ENCODE results near the gene MGAT3.

DNA sequence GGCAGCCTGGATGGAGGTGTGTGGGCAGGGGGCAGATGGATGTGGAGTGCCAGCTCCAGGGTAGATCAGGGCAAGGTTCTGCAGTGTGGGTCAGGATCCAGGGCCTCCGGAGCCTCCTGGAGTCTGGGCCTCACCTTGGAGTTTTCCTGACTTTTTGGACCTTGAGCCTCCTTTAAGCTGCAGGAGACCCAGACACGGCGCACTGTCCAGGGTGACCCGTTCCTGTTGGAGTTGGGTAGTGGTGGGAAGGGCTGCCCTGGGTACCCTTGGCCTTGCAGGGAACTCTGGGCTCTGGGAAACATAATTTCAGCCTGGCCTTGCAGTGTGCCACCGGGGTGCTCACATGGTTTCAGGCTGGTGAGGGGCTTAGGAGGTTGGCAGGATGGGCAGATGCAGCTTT is 17.0 kb downstream of the MGAT3 start:
- TF ChIP-seq, protein P1, sequence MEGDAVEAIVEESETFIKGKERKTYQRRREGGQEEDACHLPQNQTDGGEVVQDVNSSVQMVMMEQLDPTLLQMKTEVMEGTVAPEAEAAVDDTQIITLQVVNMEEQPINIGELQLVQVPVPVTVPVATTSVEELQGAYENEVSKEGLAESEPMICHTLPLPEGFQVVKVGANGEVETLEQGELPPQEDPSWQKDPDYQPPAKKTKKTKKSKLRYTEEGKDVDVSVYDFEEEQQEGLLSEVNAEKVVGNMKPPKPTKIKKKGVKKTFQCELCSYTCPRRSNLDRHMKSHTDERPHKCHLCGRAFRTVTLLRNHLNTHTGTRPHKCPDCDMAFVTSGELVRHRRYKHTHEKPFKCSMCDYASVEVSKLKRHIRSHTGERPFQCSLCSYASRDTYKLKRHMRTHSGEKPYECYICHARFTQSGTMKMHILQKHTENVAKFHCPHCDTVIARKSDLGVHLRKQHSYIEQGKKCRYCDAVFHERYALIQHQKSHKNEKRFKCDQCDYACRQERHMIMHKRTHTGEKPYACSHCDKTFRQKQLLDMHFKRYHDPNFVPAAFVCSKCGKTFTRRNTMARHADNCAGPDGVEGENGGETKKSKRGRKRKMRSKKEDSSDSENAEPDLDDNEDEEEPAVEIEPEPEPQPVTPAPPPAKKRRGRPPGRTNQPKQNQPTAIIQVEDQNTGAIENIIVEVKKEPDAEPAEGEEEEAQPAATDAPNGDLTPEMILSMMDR (IDR thresholded peaks at IDR 0.05) = no peak
- TF ChIP-seq POLR2AphosphoS5 (IDR thresholded peaks at IDR 0.05) = no peak

Data from upper lobe of left lung (tissue), 4 donors.